GM21381 (cell line): ENCODE data around the gene PADI2.
"Not testable (repeated sequence)": the region's sequence is repeated elsewhere in the genome, so short reads cannot be mapped to it uniquely, and the experiment has no call there.

Experiments used
- ATAC-seq: cut with Tn5 transposase; IDR thresholded peaks from one replicate; pipeline ENCODE4 v1.9.1; 2021; ENCODE audit warnings: mild to moderate bottlenecking, moderate library complexity; ENCODE audit not compliant: unreplicated experiment

Gene PADI2

GRCh38 chr1:17086751-17087150 is 32.5 kb downstream of the PADI2 start:
- no peak for ATAC-seq

- ATAC-seq, result no peak
These were observed 34.5 kb downstream of the PADI2 start for GRCh38 chr1:17084787-17085186.

DNA sequence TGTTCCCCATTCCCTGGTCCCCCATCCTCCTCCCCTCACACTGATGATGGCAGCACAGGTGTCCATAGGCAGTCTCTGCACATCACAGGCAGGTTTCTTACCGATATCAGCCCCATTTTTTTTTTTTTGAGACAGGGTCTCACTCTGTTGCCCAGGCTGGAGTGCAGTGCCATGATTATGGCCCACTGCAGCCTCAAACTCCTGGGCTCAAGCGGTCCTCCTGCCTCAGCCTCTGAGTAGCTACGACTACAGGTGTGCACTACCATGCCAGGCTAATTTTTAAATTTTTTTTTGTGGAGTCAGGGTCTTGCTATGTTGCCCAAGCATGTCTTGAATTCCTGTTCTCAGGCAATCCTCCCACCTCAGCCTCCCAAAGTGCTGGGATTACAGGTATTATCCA is 36.5 kb downstream of the PADI2 start:
- no peak for ATAC-seq

DNA sequence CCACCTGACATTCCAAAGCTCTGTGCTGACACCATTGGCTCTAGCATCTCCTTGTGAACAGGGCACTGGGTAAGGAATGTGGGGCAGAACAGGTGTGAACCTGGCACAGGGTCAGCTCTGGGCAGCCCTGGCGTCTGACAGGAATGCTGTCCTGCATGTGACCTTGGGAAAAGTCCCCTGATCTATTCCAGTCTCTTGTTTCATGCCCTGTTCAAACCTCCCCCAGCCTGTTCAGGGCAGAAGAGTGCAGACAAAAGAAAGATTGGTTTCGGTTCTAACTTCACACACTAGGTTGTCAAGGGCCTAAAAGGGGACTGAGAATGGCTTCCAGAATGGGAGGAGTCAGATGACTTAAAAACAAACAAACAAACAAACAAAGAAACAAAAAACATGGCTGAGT is 37.8 kb downstream of the PADI2 start:
- no peak for ATAC-seq

DNA sequence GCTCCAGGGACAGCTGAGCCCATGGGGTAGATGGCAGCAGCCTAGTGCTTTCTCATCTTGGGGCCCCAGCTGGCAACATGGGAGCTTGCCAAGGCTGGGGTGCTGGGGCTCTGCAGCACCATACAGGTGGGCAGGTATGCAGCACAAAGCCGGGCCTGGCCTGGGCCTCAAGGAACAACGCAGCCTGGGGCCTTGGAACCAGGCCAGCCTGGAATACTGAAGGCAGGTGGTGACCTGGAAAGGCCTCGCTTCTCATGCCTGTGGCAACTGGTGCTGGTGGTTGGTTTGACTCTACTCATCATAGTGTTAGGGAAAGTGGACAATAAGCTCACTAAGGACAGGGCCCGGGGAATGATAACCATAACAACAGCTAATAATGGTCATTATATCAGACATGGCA is 38.4 kb downstream of the PADI2 start:
- no peak for ATAC-seq

GRCh38 chr1:17080085-17080759 is 39.0 kb downstream of the PADI2 start:
- no peak for ATAC-seq

DNA sequence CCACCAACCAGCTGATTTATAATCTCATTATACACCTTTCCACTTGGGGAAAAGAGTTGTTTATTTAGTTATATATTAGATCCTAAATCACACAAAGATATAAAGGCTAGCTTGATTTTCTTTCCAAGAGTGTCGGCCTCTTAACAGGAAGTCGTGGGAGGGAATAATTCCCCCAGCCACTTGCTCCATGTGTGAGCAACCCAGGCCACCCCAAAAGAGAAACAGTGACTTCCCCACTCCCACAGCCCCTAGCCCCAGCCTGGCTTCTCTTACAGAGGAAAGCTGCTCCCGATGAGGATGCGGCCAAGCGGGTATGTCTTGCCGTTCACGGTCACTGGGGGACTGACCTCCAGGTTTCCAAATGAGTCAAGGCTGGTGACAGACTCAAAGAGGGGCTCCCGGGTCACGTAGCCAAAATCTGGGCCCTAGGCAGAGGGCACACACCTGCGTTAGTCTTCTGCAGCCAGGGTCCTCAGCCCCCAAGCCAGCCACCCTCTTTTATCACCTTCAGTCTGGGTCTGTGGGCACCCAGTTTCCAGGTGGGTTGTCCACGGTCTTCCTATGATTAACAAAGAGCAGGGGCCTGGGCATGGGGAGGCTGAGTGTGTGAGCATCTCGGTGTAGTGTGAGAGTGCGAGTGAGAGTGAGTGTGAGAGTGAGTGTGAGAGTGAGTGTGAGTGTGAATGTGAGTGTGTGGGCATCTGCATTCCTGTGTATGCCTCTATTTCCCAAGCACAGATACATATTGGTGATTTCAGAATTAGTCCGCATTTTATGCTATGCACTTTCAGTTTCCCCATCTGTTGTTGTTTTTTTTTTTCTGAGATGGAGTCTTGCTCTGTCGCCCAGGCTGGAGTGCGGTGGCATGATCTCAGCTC is 40.0 kb downstream of the PADI2 start:
- no peak for ATAC-seq

- ATAC-seq, result no peak
These were observed 43.6 kb downstream of the PADI2 start for GRCh38 chr1:17075470-17076255.

DNA sequence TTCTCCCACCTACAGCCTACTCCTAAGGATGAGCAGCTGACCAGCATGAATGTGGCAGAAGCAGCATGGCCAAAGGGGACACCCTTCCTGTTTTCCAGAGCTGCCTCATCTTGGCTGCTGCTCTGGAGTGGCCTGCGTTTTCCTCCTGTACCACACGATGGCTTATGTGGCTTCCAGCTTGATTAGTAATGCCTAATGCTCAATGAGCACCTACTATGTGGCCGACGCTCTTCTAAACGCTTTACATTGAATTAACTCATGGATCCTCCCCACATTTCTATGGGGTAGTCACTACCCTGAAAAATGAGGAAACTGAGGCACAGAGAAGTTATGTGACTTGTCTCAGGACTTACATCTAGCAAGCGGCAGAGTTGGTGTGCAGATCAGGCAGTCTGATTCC is 47.5 kb downstream of the PADI2 start:
- no peak for ATAC-seq

GRCh38 chr1:17070163-17070525 is 49.1 kb downstream of the PADI2 start:
- ATAC-seq, result no peak

- no peak for ATAC-seq
These were observed 49.6 kb downstream of the PADI2 start for GRCh38 chr1:17069452-17070162.

DNA sequence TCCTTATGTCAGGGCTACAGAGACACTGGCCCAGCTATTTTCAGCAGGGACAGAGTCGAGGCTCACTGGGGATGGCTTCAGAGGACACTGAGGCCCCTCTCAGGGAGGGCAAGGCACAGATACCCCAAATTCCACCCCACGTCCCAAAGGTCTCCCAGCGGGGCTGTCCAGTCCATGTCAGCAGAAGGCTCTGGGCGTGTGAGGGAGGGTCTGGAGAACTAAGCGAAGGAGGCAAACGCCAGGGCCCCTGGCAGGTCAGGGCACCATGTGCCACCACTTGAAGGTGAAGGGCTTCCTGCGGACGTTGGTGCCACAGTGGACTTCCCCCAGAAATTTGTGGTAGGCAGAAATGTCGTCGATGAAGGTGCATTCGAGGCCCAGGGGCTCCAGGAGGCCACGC is 50.5 kb downstream of the PADI2 start:
- no peak for ATAC-seq

- no peak for ATAC-seq
These were observed 51.6 kb downstream of the PADI2 start for GRCh38 chr1:17067465-17068240.

- ATAC-seq, result no peak
These were observed 52.2 kb downstream of the PADI2 start for GRCh38 chr1:17067069-17067426.

GRCh38 chr1:17066361-17067068 is 52.7 kb downstream of the PADI2 start:
- no peak for ATAC-seq

- no peak for ATAC-seq
These were observed 53.6 kb downstream of the PADI2 start for GRCh38 chr1:17065666-17066065.

- ATAC-seq, result not testable (repeated sequence)
These were observed 56.5 kb downstream of the PADI2 start for GRCh38 chr1:17062751-17063150.

DNA sequence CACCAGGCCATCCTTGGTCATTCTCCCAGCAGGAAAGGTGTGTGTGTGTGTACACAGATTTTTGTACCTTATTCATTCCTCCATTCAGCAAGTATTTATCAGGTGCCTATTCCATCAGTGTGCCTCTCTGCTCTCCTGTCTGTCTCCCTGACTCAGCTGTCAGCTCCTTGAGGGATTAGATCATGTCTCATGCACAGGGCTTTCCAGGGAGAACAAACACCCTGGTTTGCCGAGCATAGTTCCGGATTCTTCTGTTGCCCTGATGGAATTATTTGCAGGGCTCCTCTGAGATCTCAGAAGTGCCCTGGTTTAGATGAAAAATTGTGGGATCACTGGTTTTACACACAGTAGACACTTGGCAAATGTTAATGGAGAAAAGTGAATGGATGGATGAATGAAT is 57.4 kb downstream of the PADI2 start:
- no peak for ATAC-seq

GRCh38 chr1:17061486-17061885 is 57.8 kb downstream of the PADI2 start:
- no peak for ATAC-seq

DNA sequence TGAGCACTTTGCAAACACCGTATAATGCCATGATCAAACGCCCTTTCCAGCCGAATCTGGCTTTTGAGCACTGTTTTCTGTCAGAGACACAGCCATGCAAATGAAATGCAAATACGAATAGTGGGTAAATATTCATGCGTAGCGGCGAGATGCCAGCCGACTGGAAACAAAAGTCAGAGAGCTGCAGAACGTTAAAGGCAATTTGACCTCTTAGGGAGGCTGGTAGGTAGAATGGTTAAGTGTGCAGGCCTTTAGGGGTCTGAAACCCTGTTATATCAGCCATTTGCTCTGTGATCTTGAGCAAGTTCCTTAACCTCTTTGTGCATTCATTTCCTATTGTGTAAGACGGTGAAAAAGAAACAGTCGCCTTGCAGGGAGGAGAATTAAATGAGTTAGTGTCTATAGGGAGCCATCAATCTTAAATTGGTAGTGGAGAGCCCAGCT is 58.9 kb downstream of the PADI2 start:
- no peak for ATAC-seq
